NCI-H1436 (cell line): ENCODE results near the gene BLID.

Experiments used
- DNase-seq: peaks from one replicate; lab custom pipeline; 2025; lab: John Stamatoyannopoulos, UW

BLID gene

DNA sequence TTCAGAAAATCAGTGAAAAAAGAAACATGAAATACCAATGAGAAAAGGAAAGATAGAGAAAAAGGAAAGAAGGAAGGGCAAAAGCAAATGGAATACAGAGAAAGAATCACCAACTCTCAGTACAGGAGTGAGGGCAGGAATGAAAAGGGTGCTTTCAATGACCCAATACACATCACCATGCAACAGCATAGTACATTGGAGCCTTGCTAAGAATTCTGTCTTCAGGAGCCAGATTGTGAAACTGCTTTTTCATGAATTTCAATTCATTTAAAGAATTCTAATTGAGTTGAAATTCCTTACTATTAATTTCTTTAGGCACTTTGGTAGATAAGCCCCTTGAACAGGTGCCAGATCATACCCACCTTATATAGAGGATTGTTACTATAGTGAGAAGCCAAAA is 34.9 kb downstream of the BLID start:
- no peak for DNase-seq

GRCh38 chr11:122077459-122077858 is 38.6 kb downstream of the BLID start:
- DNase-seq: no peak

DNA sequence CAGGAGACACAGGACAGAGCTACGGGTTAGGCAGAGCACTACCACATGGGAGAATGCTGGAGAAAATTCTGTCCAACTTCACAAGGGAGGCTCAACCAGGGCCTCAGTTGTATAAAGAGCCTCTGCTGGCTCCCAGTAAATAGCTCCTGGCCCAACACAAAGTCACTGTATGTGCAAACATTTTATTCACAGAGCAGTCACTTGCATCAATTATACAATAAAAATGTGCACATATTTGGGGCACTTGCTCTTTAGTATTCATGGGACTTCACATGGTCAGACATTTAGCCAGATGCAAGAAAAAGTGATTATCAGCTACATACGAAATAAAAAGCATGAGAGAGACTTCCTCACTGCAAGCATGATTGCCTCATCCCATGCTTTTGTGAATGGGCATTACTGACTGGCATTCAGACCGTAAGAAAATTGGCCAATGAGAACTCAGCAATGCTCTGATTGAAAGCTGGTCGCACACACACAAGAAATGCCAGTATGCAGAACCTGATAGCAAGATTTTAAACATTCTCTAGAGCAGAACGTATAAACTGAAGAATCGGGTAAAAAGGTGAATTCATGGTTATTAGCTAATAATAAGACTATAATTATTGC is 39.4 kb downstream of the BLID start:
- no peak for DNase-seq

DNA sequence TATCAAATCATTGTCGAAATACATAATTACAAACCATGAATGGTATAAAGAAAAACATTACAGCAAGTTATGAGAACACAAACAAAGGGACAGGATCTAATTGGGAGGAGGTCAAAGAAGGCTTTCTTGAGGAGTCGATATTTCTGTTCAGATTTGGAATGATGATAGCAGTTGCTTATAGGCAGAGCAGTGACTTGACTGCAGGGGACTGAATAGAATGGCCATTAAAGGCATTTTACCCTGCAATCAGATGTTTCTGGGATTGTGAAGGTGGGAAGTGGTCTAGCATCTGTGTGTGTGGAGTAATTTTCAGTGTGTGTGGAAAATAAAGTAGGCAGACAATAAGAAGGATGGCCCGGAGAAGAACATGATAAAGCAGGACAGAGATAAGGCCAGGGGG is 41.0 kb downstream of the BLID start:
- DNase-seq: no peak

GRCh38 chr11:122074022-122074421 is 42.0 kb downstream of the BLID start:
- no peak for DNase-seq

- DNase-seq: no peak
Measured at GRCh38 chr11:122071709-122072202, 44.3 kb downstream of the BLID start.

DNA sequence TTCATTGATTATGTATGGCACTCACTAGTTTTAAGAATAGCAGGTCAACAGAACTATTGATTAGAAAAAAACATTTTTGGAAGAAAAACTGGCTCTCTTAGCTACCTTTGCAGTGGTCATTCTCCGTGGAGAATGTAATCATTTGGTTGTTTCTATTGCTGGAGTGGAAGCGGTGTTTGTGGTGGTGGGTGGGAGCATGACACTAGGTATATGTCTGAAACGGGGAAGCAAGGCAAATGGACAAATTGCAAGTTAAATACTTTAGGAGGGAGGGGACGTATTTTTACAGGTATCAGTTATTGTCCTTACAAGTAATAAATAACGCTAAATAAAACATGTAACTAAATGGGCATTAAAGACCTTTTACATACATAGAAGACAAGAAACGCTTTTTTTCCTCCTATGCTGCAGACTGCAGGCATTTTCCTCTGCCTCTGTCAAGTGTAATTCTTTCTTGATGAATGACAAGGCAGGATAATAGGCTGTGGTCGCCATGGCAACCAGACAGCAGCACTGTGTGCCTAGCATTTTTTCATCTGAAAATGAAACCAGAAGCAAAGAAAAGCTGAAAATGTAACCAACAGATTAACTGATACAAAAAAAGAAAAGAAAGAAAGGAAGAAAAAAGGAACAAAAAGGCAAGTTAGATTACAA is 46.2 kb downstream of the BLID start:
- peak; percentile 2 for DNase-seq

DNA sequence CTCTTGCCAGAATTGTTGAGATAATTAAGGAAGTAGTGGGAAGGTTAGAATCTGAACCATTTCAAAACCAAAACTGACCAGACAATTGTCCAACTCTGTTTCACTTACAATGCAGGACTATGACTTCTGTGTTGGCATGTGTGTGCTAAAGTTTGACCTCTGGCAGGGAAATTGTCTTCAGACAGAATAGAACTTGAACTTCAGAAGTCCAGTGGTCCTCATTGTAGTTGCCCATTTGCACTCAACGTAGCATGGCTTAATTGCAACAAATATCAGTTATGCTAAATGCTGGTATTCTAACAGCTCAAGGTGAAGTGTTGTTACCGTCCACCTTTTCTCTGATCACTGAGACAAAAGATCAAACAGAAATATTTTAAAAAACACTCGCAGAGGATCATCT is 47.2 kb downstream of the BLID start:
- no peak for DNase-seq

DNA sequence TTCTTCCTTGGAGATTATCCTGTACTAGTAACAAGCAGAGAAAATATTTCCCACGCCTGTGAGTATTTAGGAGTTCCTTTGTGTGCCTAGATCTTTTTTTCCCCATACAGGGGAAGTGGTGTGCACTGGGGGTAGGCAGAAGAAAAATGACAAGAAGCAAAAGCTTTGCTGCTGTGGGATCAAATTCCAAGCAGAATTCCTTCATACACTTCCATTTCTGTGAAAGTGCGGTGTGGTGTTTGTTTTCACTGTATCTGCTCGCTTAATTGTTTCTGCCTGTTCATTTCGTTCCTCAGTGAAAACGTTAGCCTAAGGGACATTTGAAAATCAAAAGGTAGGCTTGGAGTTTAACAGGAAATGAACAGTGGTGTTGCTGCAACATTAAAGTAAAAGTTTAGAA is 47.9 kb downstream of the BLID start:
- no peak for DNase-seq
